NCI-H1105 treated with DMSO at 0.1 percent for 48 hours (cell line): ENCODE data around the gene SEPHS2.

ENCODE experiments used
- DNase-seq: peaks from one replicate; lab custom pipeline; 2025; lab: John Stamatoyannopoulos, UW

The SEPHS2 gene

GRCh38 chr16:30429678-30430427, 15.8 kb downstream of the SEPHS2 start, which contains the start of gene DCTPP1:
Gene DCTPP1 (minus strand): TSS chr16:30430030. CDS start chr16:30429980, 50 bp downstream.
- DNase-seq, result peak; percentile 98

GRCh38 chr16:30429418-30429677, 16.3 kb downstream of the SEPHS2 start:
- no peak for DNase-seq

- DNase-seq, result no peak
These were observed 17.6 kb downstream of the SEPHS2 start for GRCh38 chr16:30428055-30428454.

GRCh38 chr16:30421010-30421409, 24.7 kb downstream of the SEPHS2 start:
- DNase-seq, result no peak

- no peak for DNase-seq
These were observed 27.1 kb downstream of the SEPHS2 start for GRCh38 chr16:30418350-30419181.

GRCh38 chr16:30417529-30418349, 27.9 kb downstream of the SEPHS2 start:
- peak; percentile 92 for DNase-seq

GRCh38 chr16:30416624-30417528, 28.8 kb downstream of the SEPHS2 start:
- peak; percentile 11 for DNase-seq

- no peak for DNase-seq
These were observed 29.5 kb downstream of the SEPHS2 start for GRCh38 chr16:30416047-30416603.

GRCh38 chr16:30414159-30414558, 31.5 kb downstream of the SEPHS2 start:
- DNase-seq, result no peak

GRCh38 chr16:30413112-30413806, 32.4 kb downstream of the SEPHS2 start:
- DNase-seq, result no peak

- DNase-seq, result peak; percentile 73
These were observed 36.3 kb downstream of the SEPHS2 start for GRCh38 chr16:30409125-30410060.

- DNase-seq, result peak; percentile 25
These were observed 37.7 kb downstream of the SEPHS2 start for GRCh38 chr16:30407804-30408534.

GRCh38 chr16:30407102-30407803, 38.4 kb downstream of the SEPHS2 start, which contains the start of gene ZNF771:
Gene ZNF771 (plus strand): TSS chr16:30407606. CDS start chr16:30408054, 448 bp downstream.
- peak; percentile 78 for DNase-seq

- DNase-seq, result no peak
These were observed 38.9 kb downstream of the SEPHS2 start for GRCh38 chr16:30406795-30407101.

GRCh38 chr16:30401768-30402425, 43.8 kb downstream of the SEPHS2 start:
- no peak for DNase-seq

GRCh38 chr16:30399435-30400186, 46.1 kb downstream of the SEPHS2 start:
- DNase-seq, result no peak
